Right kidney (tissue), 1 donor: ENCODE results near the gene KRT33B.
"Not testable (repeated sequence)": the region's sequence is repeated elsewhere in the genome, so short reads cannot be mapped to it uniquely, and the experiment has no call there.

Experiments
- DNase-seq: peaks from one replicate; pipeline ENCODE4 v3.0.0-alpha.2; 2016

Gene KRT33B

GRCh38 chr17:41393294-41393693 is 23.7 kb upstream of the KRT33B start:
- DNase-seq: no peak

- no peak for DNase-seq
Observed at GRCh38 chr17:41392278-41392677, 22.7 kb upstream of the KRT33B start.

GRCh38 chr17:41391535-41391934 is 21.9 kb upstream of the KRT33B start:
- no peak for DNase-seq

- DNase-seq: no peak
Observed at GRCh38 chr17:41390411-41390938, 20.9 kb upstream of the KRT33B start.

GRCh38 chr17:41387670-41388069 is 18.1 kb upstream of the KRT33B start:
- no peak for DNase-seq

- DNase-seq: no peak
Observed at GRCh38 chr17:41386227-41386626, 16.6 kb upstream of the KRT33B start.

GRCh38 chr17:41383690-41384089 is 14.1 kb upstream of the KRT33B start:
- DNase-seq: no peak

- DNase-seq: no peak
Observed at GRCh38 chr17:41382394-41382793, 12.8 kb upstream of the KRT33B start.

GRCh38 chr17:41381943-41382342 is 12.3 kb upstream of the KRT33B start, which contains the start of gene KRT34:
Gene KRT34 (minus strand): TSS chr17:41382306. CDS start chr17:41382246, 60 bp downstream.
- DNase-seq: not testable (repeated sequence)

GRCh38 chr17:41380091-41380490 is 10.5 kb upstream of the KRT33B start:
- not testable (repeated sequence) for DNase-seq

- no peak for DNase-seq
Observed at GRCh38 chr17:41377546-41377945, 7.9 kb upstream of the KRT33B start.

- no peak for DNase-seq
Observed at GRCh38 chr17:41369023-41369422, 590 bp downstream of the KRT33B start.

GRCh38 chr17:41367426-41368075 is 2.1 kb downstream of the KRT33B start:
- no peak for DNase-seq

GRCh38 chr17:41366070-41366469 is 3.5 kb downstream of the KRT33B start:
- DNase-seq: no peak

- no peak for DNase-seq
Observed at GRCh38 chr17:41363881-41364280, 5.7 kb downstream of the KRT33B start.

- no peak for DNase-seq
Observed at GRCh38 chr17:41360296-41360995, 9.2 kb downstream of the KRT33B start.

GRCh38 chr17:41354536-41354935 is 15.1 kb downstream of the KRT33B start:
- no peak for DNase-seq

GRCh38 chr17:41352597-41353366 is 16.8 kb downstream of the KRT33B start:
- no peak for DNase-seq

GRCh38 chr17:41351177-41351576 is 18.4 kb downstream of the KRT33B start:
- no peak for DNase-seq

GRCh38 chr17:41350381-41350878 is 19.2 kb downstream of the KRT33B start, which contains the start of gene KRT33A:
Gene KRT33A (minus strand): TSS chr17:41350828. CDS start chr17:41350767, 61 bp downstream.
- not testable (repeated sequence) for DNase-seq

GRCh38 chr17:41347869-41348760 is 21.5 kb downstream of the KRT33B start:
- no peak for DNase-seq

- DNase-seq: not testable (repeated sequence)
Observed at GRCh38 chr17:41346421-41346820, 23.2 kb downstream of the KRT33B start.
